Upper lobe of right lung (tissue), 1 donor: ENCODE results near the gene JHY. TPM values are rescaled to one million over a fixed set of nuclear protein-coding genes. Genes with fewer than 3 reads are reported as not detected.

Source experiments
- ATAC-seq: fragments of 200-7000 bp; cut with Tn5 transposase; one replicate; pipeline ENCODE4 v1.9.1; 2020; ENCODE audit warnings: mild to moderate bottlenecking, moderate library complexity
- DNase-seq: peaks from one replicate; pipeline ENCODE4 v3.0.0-alpha.2; 2020
- H3K27ac ChIP-seq: fragments of 200-600 bp; one replicate; pipeline ENCODE4 v1.8.0; 2022
- H3K27me3 ChIP-seq: fragments of 200-600 bp; one replicate; pipeline ENCODE4 v1.8.0; 2022; ENCODE audit warnings: mild to moderate bottlenecking
- H3K36me3 ChIP-seq: fragments of 200-600 bp; one replicate; pipeline ENCODE4 v1.8.0; 2022
- H3K4me1 ChIP-seq: fragments of 200-600 bp; one replicate; pipeline ENCODE4 v1.8.0; 2022
- H3K4me3 ChIP-seq: fragments of 200-600 bp; one replicate; pipeline ENCODE4 v1.8.0; 2022; ENCODE audit warnings: mild to moderate bottlenecking
- H3K9me3 ChIP-seq: fragments of 200-600 bp; one replicate; pipeline ENCODE4 v1.8.0; 2022
- CTCF ChIP-seq: fragments of 200-600 bp; IDR thresholded peaks from one replicate; pipeline ENCODE4 v1.8.0; 2022; ENCODE audit warnings: antibody characterized with exemption
- intact Hi-C: fragments of 100-400 bp; cut with DNase I; formaldehyde crosslinking; loops from one replicate; pipeline ENCODE4 v1.11.0; 2022
- total RNA-seq: library from RNA; stranded (reverse); fragmentation: NEBNext Ultra II Directional; extraction: Animal tissue kit (Norgen Biotek cat#: 25700); gene quantifications from one replicate; pipeline ENCODE4 v1.2.1, GENCODE V29; 2021
- donor health status: DM: no; HTN: yes; CAD: no; lungs with severe emphysema.

The JHY gene
- total RNA-seq, 1 donor from 2014 or later: 8.9 TPM

- intact Hi-C loops: no loop called here
- peaks cover 9% of the 10 kb centered on the region for H3K4me1 ChIP-seq
- H3K27me3 ChIP-seq: peaks cover 82% of the 10 kb centered on the region
- no peak overlapping the region for H3K27ac ChIP-seq
- no peaks in the 10 kb centered on the region for H3K36me3 ChIP-seq
- no peaks in the 10 kb centered on the region for H3K9me3 ChIP-seq
- no peak for TF ChIP-seq CTCF
- DNase-seq: no peak
- ATAC-seq: peak; percentile 60
- H3K4me3 ChIP-seq: peak overlapping the region; percentile 63
Measured at GRCh38 chr11:122984186-122985011, 101.8 kb downstream of the JHY start.

- H3K4me3 ChIP-seq: no peak overlapping the region
- no peaks in the 10 kb centered on the region for H3K36me3 ChIP-seq
- H3K4me1 ChIP-seq: no peaks in the 10 kb centered on the region
- H3K27ac ChIP-seq: no peak overlapping the region
- H3K9me3 ChIP-seq: no peaks in the 10 kb centered on the region
- no peak for TF ChIP-seq CTCF
- intact Hi-C loops: no loop called here
- DNase-seq: no peak
- ATAC-seq: no peak
- H3K27me3 ChIP-seq: peaks cover 30% of the 10 kb centered on the region
Measured at GRCh38 chr11:122995526-122995925, 113.0 kb downstream of the JHY start.

- H3K4me1 ChIP-seq: no peaks in the 10 kb centered on the region
- no peaks in the 10 kb centered on the region for H3K9me3 ChIP-seq
- H3K27ac ChIP-seq: no peak overlapping the region
- H3K27me3 ChIP-seq: peaks cover 18% of the 10 kb centered on the region
- intact Hi-C loops: no loop called here
- no peak for TF ChIP-seq CTCF
- no peak for DNase-seq
- H3K36me3 ChIP-seq: no peaks in the 10 kb centered on the region
- ATAC-seq: no peak
- no peak overlapping the region for H3K4me3 ChIP-seq
Measured at GRCh38 chr11:122998727-122999366, 116.3 kb downstream of the JHY start.

- intact Hi-C loops: no loop called here
- Histone ChIP-seq H3K9me3 (no peaks in the 10 kb centered on the region), H3K4me1 (no peaks in the 10 kb centered on the region), H3K27me3 (peaks cover 10% of the 10 kb centered on the region), H3K36me3 (no peaks in the 10 kb centered on the region), H3K27ac (no peak overlapping the region), H3K4me3 (no peak overlapping the region)
- DNase-seq: no peak
- no peak for ATAC-seq
- TF ChIP-seq CTCF: no peak
Measured at GRCh38 chr11:123000721-123001120, 118.2 kb downstream of the JHY start.

- no peak for ATAC-seq
- DNase-seq: no peak
Measured at GRCh38 chr11:123006860-123007542, 124.4 kb downstream of the JHY start.

More at GRCh38 chr11:123006860-123007542, 124.4 kb downstream of the JHY start:
- Histone ChIP-seq H3K9me3 (no peaks in the 10 kb centered on the region), H3K4me1 (no peaks in the 10 kb centered on the region), H3K27ac (no peak overlapping the region), H3K4me3 (no peak overlapping the region), H3K27me3 (no peaks in the 10 kb centered on the region), H3K36me3 (no peaks in the 10 kb centered on the region)
- intact Hi-C loops: no loop called here
- TF ChIP-seq CTCF: no peak

Other genes with a start within 250 kb of the JHY start
- gene UBASH3B, start 227.0 kb upstream of the JHY start, total RNA-seq: 42.2 TPM
- gene CRTAM, start 44.3 kb upstream of the JHY start, total RNA-seq: 8.5 TPM
- gene BSX, start 99.1 kb downstream of the JHY start, total RNA-seq: not detected
- gene HSPA8, start 179.4 kb downstream of the JHY start, total RNA-seq: 840 TPM